ENCODE measurements around the gene CD1D. TPM values are rescaled to one million over a fixed set of nuclear protein-coding genes. Genes with fewer than 3 reads are reported as not detected.
"Not testable (repeated sequence)": the region's sequence is repeated elsewhere in the genome, so short reads cannot be mapped to it uniquely, and the experiment has no call there.

CD1D gene
- total and polyA plus RNA-seq, 2 donors from 2014 or later: 0.77 to 3.2 TPM

DNA sequence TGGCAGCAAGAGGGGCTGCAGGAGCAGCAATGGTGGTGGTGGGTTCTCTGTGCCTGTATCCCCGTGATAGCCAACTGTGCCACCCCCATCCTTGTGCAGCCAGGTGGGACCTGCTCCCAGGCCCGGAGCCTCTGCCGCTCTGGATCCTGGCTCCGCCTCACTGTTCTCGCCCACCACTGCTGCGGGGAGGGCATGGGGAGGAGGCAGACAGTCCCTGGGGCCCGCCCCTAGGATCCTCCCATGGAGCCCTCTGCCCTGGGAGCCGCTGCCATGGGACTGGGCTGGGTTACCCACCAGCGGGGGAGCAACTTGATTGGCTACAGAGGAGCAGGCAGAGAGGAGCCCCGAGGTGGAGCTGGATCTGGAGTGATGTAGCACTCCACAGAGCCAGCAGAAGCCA is 31.6 kb downstream of the CD1D start:
- no peak overlapping the region for H3K4me3 ChIP-seq (ENCODE audit: low read length in 3 of 3)
- peaks cover 0 to 5% (median 0%) of the 10 kb centered on the region in 3 donors for H3K9me3 ChIP-seq (ENCODE audit: control insufficient read depth in 2 of 3, insufficient read depth in 1 of 3, low read length in 3 of 3)
- DNase-seq (no peak), FAIRE-seq (no peak)
- no peaks in the 10 kb centered on the region for H3K36me3 ChIP-seq (ENCODE audit: control insufficient read depth in 2 of 3, insufficient read depth in 3 of 3, low read length in 3 of 3)
- H3K27me3 ChIP-seq (ENCODE audit: control insufficient read depth, insufficient read depth, low read length): no peaks in the 10 kb centered on the region
- TF ChIP-seq, protein P1, sequence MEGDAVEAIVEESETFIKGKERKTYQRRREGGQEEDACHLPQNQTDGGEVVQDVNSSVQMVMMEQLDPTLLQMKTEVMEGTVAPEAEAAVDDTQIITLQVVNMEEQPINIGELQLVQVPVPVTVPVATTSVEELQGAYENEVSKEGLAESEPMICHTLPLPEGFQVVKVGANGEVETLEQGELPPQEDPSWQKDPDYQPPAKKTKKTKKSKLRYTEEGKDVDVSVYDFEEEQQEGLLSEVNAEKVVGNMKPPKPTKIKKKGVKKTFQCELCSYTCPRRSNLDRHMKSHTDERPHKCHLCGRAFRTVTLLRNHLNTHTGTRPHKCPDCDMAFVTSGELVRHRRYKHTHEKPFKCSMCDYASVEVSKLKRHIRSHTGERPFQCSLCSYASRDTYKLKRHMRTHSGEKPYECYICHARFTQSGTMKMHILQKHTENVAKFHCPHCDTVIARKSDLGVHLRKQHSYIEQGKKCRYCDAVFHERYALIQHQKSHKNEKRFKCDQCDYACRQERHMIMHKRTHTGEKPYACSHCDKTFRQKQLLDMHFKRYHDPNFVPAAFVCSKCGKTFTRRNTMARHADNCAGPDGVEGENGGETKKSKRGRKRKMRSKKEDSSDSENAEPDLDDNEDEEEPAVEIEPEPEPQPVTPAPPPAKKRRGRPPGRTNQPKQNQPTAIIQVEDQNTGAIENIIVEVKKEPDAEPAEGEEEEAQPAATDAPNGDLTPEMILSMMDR (IDR thresholded peaks at IDR 0.05; ENCODE audit: borderline replicate concordance, extremely low read depth, insufficient read depth): no peak
- no peak overlapping the region for H3K27ac ChIP-seq (ENCODE audit: low read depth in 2 of 2, low read length in 2 of 2)
- intact Hi-C loops (cut with DNase I): no loop called here
- no peaks in the 10 kb centered on the region for H3K4me1 ChIP-seq (ENCODE audit: control insufficient read depth in 2 of 3, insufficient read depth in 2 of 3, low read depth in 1 of 3, low read length in 3 of 3)
- H3K9ac ChIP-seq (ENCODE audit: low read length in 3 of 3): no peak overlapping the region

DNA sequence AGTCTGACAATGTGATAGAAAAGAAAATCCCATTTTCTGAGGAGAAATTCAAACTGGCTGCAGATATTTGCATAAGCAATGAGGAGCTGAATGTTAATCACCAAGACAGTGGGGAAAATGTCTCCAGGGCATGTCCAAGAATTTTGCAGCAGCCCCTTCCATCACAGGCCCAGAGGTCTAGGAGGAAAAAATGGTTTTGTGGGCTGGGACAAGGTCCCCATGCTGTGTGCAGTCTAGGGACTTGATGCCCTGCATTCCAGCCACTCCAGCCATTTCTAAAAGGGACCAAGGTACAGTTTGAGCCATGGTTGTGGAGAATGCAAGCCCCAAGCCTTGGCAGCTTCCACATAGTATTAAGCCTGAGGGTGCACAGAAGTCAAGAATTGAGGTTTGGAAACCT is 42.8 kb downstream of the CD1D start:
- DNase-seq; H3K9ac ChIP-seq (ENCODE audit: low read length in 3 of 3); H3K27ac ChIP-seq (ENCODE audit: low read depth in 2 of 2, low read length in 2 of 2); FAIRE-seq; H3K4me3 ChIP-seq (ENCODE audit: low read length in 3 of 3); intact Hi-C loops (cut with DNase I); H3K36me3 ChIP-seq (ENCODE audit: control insufficient read depth in 2 of 3, insufficient read depth in 3 of 3, low read length in 3 of 3); H3K27me3 ChIP-seq (ENCODE audit: control insufficient read depth, insufficient read depth, low read length); H3K4me1 ChIP-seq (ENCODE audit: control insufficient read depth in 2 of 3, insufficient read depth in 2 of 3, low read depth in 1 of 3, low read length in 3 of 3); H3K9me3 ChIP-seq (ENCODE audit: control insufficient read depth in 2 of 3, insufficient read depth in 1 of 3, low read length in 3 of 3): not testable (repeated sequence)

DNA sequence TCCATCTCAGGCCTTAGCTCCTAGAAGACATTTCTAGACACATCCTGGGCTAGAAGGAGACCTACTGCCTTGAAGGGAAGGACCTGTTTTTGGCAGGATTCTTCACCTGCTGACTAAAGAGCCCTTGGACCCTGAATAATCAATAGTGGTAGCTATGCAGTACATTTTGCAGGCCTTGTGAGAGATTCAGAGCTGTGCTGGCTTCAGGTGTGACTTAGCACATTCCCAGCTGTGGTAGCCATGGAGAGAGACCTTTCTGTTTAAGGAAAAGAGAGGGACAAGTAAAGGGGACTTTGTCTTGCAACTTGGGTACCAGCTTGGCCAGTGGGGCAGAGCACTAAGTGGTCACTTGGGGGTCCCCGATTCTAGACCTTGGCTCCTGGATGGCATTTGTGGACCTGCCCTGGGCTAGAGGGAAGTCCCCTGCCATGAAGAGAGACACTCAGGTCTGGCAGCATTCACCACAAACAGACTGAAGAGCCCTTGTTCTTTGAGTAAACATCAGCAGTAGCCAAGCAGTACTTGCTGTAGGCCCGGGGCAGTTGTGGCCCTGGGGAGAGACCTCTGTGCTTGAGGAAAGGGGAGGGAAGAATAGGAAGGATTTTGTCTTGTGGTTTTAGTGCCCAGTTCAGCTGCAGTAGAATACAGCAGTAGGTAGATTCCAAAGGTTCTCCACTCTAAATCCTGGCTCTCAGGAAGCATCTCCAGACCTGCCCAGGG is 47.4 kb downstream of the CD1D start:
- intact Hi-C loops (cut with DNase I): no loop called here
- H3K4me3 ChIP-seq (ENCODE audit: low read length in 3 of 3): no peak overlapping the region
- H3K9me3 ChIP-seq (ENCODE audit: control insufficient read depth in 2 of 3, insufficient read depth in 1 of 3, low read length in 3 of 3): peaks cover 0 to 3% (median 0%) of the 10 kb centered on the region in 3 donors
- TF ChIP-seq, protein P1 (IDR thresholded peaks at IDR 0.05; ENCODE audit: borderline replicate concordance, extremely low read depth, insufficient read depth): no peak
- no peaks in the 10 kb centered on the region for H3K36me3 ChIP-seq (ENCODE audit: control insufficient read depth in 2 of 3, insufficient read depth in 3 of 3, low read length in 3 of 3)
- DNase-seq (no peak), FAIRE-seq (no peak)
- H3K9ac ChIP-seq (ENCODE audit: low read length in 3 of 3): no peak overlapping the region
- H3K27ac ChIP-seq (ENCODE audit: low read depth in 2 of 2, low read length in 2 of 2): no peak overlapping the region
- no peaks in the 10 kb centered on the region for H3K27me3 ChIP-seq (ENCODE audit: control insufficient read depth, insufficient read depth, low read length)
- no peaks in the 10 kb centered on the region for H3K4me1 ChIP-seq (ENCODE audit: control insufficient read depth in 2 of 3, insufficient read depth in 2 of 3, low read depth in 1 of 3, low read length in 3 of 3)

Other genes starting within 250 kb of the CD1D start
- 54.9 TPM for gene KIRREL1, start 187.2 kb upstream of the CD1D start, total RNA-seq
- gene KIRREL1, start 187.2 kb upstream of the CD1D start, polyA plus RNA-seq (ENCODE audit: insufficient read depth, low read depth, low replicate concordance): 13.7 TPM
- 0.22 TPM for gene CD1A, start 73.5 kb downstream of the CD1D start, total RNA-seq
- not detected for gene CD1A, start 73.5 kb downstream of the CD1D start, polyA plus RNA-seq (ENCODE audit: insufficient read depth, low read depth, low replicate concordance)
- 4.8 TPM for gene CD1C, start 109.0 kb downstream of the CD1D start, total RNA-seq
- gene CD1C, start 109.0 kb downstream of the CD1D start, polyA plus RNA-seq (ENCODE audit: insufficient read depth, low read depth, low replicate concordance): 0.45 TPM
- gene CD1B, start 150.6 kb downstream of the CD1D start, total RNA-seq: 0.60 TPM
- gene CD1B, start 150.6 kb downstream of the CD1D start, polyA plus RNA-seq (ENCODE audit: insufficient read depth, low read depth, low replicate concordance): not detected
- gene CD1E, start 173.0 kb downstream of the CD1D start, total RNA-seq: 3.5 TPM
- gene CD1E, start 173.0 kb downstream of the CD1D start, polyA plus RNA-seq (ENCODE audit: insufficient read depth, low read depth, low replicate concordance): not detected
- not detected for gene OR10T2, start 218.6 kb downstream of the CD1D start, total RNA-seq
- not detected for gene OR10T2, start 218.6 kb downstream of the CD1D start, polyA plus RNA-seq (ENCODE audit: insufficient read depth, low read depth, low replicate concordance)
- not detected for gene OR10K2, start 245.3 kb downstream of the CD1D start, total RNA-seq
- not detected for gene OR10K2, start 245.3 kb downstream of the CD1D start, polyA plus RNA-seq (ENCODE audit: insufficient read depth, low read depth, low replicate concordance)